ENCODE data around the gene DOCK3. TPM values are rescaled to one million over a fixed set of nuclear protein-coding genes. Genes with fewer than 3 reads are reported as not detected.

The DOCK3 gene
- total RNA-seq, 1 experiment from 2014 or later = 8.3 TPM

- H3K27me3 ChIP-seq (ENCODE audit: insufficient read depth, low read length) = no peaks in the 10 kb centered on the region
- no peaks in the 10 kb centered on the region for H3K79me2 ChIP-seq (ENCODE audit: insufficient read depth, low read length)
- no peak overlapping the region for H2BK20ac ChIP-seq (ENCODE audit: low read depth, low read length, poor library complexity, severe bottlenecking)
- no peaks in the 10 kb centered on the region for H3K9me3 ChIP-seq (ENCODE audit: control insufficient read depth, low read depth, low read length)
- no peak overlapping the region for H3T11ph ChIP-seq (ENCODE audit: low read length)
- no peak overlapping the region for H3K14ac ChIP-seq (ENCODE audit: insufficient read depth, low read length)
- no peak overlapping the region for H3K27ac ChIP-seq (ENCODE audit: insufficient read length, low read depth, low read length)
- Mint-ChIP-seq H3K4me3 (no peak overlapping the region), H3K27me3 (ENCODE audit: low read depth) (no peaks in the 10 kb centered on the region), H3K4me1 (peaks cover 8 to 10% of the 10 kb centered on the region in 2 experiments), H3K36me3 (ENCODE audit: insufficient read depth in 1 of 3, low read depth in 3 of 3) (peaks cover 4 to 13% (median 5%) of the 10 kb centered on the region in 3 experiments; a peak in 5 of 7 replicates), H3K9me3 (no peaks in the 10 kb centered on the region), H3K27ac (no peak overlapping the region)
- H3K23me2 ChIP-seq (ENCODE audit: insufficient read length, low read depth, low read length, poor library complexity, severe bottlenecking) = no peaks in the 10 kb centered on the region
- H3K4ac ChIP-seq (ENCODE audit: low read depth, low read length) = no peak overlapping the region
- no peak overlapping the region for H2BK120ac ChIP-seq (ENCODE audit: low read depth, low read length, poor library complexity, severe bottlenecking)
- no peak overlapping the region for H3K18ac ChIP-seq (ENCODE audit: insufficient read length, low read depth, low read length)
- no peak overlapping the region for H3K9ac ChIP-seq (ENCODE audit: extremely low read depth, insufficient read length, low read length)
- no peak overlapping the region for H3K23ac ChIP-seq (ENCODE audit: insufficient read length, low read depth, low read length)
- TF ChIP-seq CTCF (conservative IDR thresholded peaks at IDR 0.05) = no peak
- H4K8ac ChIP-seq (replicated peaks; ENCODE audit: insufficient read length, low read depth, low read length) = no peak overlapping the region
- DNase-seq = no peak
- no CpG with 5 or more reads among the region's 6 CpGs for WGBS (ENCODE audit: extremely low coverage, insufficient read length, low lambda C conversion rate)
- no peak overlapping the region for H4K91ac ChIP-seq (ENCODE audit: insufficient read length, low read depth, low read length)
- peaks cover 2% of the 10 kb centered on the region; the same call in 1 of the 2 replicates for H3K4me1 ChIP-seq (ENCODE audit: insufficient read depth, low read length)
- H3K4me2 ChIP-seq (ENCODE audit: insufficient read depth, insufficient read length, low read length) = no peak overlapping the region
- H4K5ac ChIP-seq (ENCODE audit: insufficient read length, low read depth, low read length) = no peak overlapping the region
- no peak overlapping the region for H2AK5ac ChIP-seq (ENCODE audit: insufficient read length, low read length)
- no peak overlapping the region for H3K56ac ChIP-seq (ENCODE audit: insufficient read length, low read depth, low read length)
- no peak overlapping the region for H2BK12ac ChIP-seq (ENCODE audit: insufficient read length, low read depth, low read length)
- no peak overlapping the region for H2AFZ ChIP-seq (ENCODE audit: low read length)
- H2BK15ac ChIP-seq (ENCODE audit: low read depth, low read length) = no peak overlapping the region
- no peaks in the 10 kb centered on the region for H3K79me1 ChIP-seq (ENCODE audit: insufficient read depth, low read depth, low read length, poor library complexity, severe bottlenecking)
- H2BK5ac ChIP-seq (ENCODE audit: insufficient read length, low read length) = no peak overlapping the region
- no peaks in the 10 kb centered on the region for H4K20me1 ChIP-seq (ENCODE audit: control insufficient read depth, insufficient read depth, insufficient read length)
Observed at GRCh38 chr3:51333021-51333420, 658.3 kb downstream of the DOCK3 start.

Data from H9 (cell line).